NCI-H1048 (cell line): Measurements from ENCODE around the gene GRAMD2B.
"Not testable (repeated sequence)": the region's sequence is repeated elsewhere in the genome, so short reads cannot be mapped to it uniquely, and the experiment has no call there.

Source experiments
- DNase-seq: peaks from one replicate; lab custom pipeline; 2025; lab: John Stamatoyannopoulos, UW

The GRAMD2B gene, protein sequence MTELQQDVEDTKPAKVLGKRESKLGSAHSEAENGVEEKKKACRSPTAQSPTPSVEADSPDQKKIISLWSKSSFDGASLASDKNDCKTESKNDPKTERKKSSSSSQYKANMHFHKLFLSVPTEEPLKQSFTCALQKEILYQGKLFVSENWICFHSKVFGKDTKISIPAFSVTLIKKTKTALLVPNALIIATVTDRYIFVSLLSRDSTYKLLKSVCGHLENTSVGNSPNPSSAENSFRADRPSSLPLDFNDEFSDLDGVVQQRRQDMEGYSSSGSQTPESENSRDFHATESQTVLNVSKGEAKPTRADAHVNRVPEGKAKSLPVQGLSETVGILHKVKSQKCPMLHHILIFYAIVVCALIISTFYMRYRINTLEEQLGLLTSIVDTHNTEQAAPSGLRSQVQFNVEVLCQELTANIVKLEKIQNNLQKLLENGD

DNA sequence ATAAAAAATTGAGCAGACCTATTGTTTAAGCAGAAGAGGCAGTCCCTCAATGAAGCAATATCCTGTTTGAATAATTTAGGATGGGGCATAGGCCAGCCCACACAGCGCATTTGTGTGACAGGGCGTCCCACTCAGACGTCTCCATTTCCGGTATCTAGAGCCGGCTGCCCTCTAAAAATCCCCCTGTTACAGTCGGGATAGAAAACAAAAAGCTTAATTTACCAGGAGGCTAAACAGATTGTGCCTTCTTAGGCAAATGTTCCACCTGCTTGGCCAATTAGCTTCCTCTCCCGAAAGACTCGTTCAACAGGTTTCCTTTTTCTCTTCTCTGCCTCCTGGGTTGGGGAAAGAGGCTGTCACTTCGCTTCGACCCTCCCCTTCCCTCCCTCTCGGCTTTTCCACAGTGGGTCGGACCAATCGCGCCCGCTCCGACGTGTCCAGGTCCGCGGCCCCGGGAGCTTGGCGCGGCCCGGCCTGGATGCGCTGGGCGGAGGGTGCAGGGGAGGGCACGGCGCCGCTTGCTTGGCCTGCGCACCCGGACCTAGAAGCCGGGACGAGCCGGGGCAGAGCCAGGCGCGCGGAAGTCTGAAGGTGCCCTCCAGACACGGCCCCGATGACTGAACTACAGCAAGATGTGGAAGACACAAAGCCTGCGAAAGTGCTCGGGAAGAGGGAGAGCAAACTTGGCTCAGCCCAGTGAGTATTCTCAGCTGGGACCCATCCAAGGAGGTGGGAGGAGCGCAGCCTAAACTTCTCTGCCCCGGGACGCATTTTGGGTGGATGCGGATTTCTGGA lies at the start of gene GRAMD2B:
Gene GRAMD2B, plus strand, starts transcription at position 416 of the 795 bp plus-strand sequence. Its CDS starts 198 bp downstream, at position 614.
- peak; percentile 95 for DNase-seq

- DNase-seq: no peak
These were observed 49.1 kb upstream of the GRAMD2B start for GRCh38 chr5:126374109-126374416.

DNA sequence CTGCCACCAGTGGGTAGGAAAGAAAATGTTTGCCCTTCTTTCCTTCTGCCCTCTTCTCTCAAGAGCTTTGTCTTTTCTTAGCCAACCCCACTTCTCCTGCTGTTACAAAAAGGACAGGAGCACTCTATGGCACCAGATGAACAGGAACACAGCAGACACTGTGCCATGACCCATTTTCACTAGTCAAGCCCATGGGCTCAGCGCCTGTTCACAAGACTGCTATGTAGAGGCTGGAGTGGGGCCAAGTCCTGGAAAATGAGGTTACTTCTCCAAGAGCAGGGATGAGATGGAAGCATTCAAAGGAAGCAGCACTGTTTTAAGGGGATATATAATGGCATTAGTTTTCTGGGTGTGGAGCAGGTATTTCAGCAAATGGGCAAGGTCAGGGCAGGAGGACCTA lies 46.8 kb upstream of the GRAMD2B start:
- no peak for DNase-seq

DNA sequence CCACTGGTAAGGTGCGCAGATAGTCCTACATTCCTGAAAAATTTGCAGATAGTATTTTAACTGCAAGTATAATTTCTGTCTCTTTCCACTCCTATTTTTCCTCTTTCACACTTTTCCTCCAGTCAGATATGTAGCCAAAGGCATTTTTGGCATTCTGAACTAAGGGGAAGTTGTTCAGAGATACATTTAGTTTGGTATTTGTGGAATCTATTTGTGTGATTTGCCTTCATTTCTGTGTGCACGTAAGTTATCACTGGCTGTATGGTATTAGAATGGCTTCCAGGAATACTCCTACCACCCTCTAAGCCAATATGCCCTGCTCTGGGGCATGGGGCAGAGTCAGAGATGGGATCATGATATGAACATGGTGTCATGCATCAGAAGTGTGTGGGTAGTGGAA lies 45.8 kb upstream of the GRAMD2B start:
- DNase-seq: no peak

DNA sequence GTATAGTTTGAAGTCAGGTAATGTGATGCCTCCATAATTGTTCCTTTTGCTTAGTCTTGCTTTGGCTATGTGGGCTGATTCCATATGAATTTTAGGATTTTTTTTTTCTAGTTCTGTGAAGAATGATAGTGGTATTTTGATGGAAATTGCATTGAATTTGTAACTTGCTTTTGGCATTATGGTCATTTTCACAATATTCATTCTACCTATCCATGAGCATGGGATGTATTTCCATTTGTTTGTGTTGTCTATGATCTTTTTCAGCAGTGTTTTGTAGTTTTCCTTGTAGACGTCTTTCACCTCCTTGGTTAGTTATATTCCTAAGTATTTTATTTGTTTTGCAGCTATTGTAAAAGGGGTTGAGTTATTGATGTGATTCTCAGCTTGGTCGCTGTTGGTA lies 42.9 kb upstream of the GRAMD2B start:
- DNase-seq: not testable (repeated sequence)

DNA sequence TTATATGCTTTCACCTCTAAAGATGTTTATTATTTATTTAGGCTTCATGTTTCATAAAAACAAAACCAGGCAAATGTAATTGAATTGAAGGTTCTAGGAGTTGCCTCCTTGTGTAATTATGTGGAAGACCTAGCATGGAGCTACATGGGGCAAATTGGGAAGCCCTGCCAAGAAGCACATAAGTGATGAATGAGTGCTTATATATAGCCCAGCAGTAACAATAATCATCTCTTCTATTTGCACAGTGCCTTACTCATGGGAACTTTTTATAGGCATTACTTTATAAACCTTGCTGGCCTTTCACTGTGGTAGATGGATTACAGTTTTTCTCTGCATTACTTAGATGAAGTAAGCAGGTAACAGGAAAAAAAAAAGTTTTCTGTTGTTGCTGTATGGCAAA lies 40.0 kb upstream of the GRAMD2B start:
- no peak for DNase-seq

GRCh38 chr5:126383776-126384175 lies 39.4 kb upstream of the GRAMD2B start:
- no peak for DNase-seq

DNA sequence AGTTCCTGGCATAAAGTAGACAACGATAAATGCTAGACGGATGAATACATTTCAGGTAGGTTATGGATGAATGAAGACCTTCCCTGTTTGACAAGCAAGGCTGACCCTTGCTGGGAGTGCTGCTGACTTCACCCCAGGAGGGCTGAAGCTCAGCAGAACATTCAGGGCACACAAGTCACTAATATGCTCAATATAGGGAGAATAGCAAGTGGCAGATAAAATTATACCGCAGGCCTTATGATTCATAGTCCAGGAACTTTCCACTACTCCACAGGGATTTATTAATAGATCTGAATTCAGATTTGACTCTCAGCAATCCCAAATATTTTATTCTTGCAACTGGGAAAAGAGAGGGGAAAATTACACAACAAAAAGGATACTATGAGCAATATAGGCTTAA lies 38.2 kb upstream of the GRAMD2B start:
- DNase-seq: no peak

GRCh38 chr5:126385524-126386502 lies 37.4 kb upstream of the GRAMD2B start:
- DNase-seq: no peak

DNA sequence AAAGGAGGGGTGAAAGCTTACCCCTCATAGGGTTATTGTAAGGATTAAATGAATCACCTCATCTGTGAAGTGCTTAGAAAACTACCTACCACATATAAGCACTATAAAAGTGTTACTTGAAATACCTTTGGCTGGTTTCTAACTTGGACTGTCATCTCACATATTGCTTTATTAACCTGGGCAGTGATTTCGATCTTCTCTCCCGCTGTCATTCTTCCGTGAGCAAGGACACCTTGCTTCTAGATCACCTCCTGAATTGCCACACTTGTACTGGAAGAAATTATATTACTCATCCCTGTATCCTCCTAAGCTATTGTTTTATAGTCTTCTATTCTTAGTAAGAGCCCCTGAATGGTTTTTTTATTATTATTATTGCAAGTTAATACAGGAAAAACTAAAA lies 34.0 kb upstream of the GRAMD2B start:
- DNase-seq: no peak

GRCh38 chr5:126390051-126390450 lies 33.2 kb upstream of the GRAMD2B start:
- no peak for DNase-seq

- no peak for DNase-seq
These were observed 31.8 kb upstream of the GRAMD2B start for GRCh38 chr5:126391386-126391785.

- DNase-seq: no peak
These were observed 28.9 kb upstream of the GRAMD2B start for GRCh38 chr5:126394211-126394788.

GRCh38 chr5:126395198-126395597 lies 28.0 kb upstream of the GRAMD2B start:
- no peak for DNase-seq

GRCh38 chr5:126395605-126396004 lies 27.6 kb upstream of the GRAMD2B start:
- DNase-seq: no peak

GRCh38 chr5:126396721-126397120 lies 26.5 kb upstream of the GRAMD2B start:
- DNase-seq: not testable (repeated sequence)

DNA sequence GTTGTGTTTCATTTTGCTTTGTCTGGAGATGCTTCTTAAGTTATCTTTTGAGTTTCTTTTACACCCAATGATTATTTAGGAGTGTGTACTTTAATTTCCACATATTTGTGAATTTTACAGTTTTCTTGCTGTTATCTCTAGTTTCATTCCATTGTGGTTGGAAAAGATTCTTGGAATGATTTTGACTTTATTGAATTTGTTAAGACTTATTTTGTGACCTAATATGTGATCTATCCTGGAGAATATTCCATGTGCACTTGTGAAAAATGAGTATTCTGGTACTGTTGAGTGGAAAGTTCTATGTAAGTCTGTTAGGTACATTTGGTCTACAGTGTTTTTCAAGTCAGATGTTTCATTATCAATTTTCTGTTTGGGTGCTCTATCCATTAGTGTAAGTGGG lies 24.4 kb upstream of the GRAMD2B start:
- DNase-seq: no peak

GRCh38 chr5:126400621-126401251 lies 22.5 kb upstream of the GRAMD2B start:
- no peak for DNase-seq

DNA sequence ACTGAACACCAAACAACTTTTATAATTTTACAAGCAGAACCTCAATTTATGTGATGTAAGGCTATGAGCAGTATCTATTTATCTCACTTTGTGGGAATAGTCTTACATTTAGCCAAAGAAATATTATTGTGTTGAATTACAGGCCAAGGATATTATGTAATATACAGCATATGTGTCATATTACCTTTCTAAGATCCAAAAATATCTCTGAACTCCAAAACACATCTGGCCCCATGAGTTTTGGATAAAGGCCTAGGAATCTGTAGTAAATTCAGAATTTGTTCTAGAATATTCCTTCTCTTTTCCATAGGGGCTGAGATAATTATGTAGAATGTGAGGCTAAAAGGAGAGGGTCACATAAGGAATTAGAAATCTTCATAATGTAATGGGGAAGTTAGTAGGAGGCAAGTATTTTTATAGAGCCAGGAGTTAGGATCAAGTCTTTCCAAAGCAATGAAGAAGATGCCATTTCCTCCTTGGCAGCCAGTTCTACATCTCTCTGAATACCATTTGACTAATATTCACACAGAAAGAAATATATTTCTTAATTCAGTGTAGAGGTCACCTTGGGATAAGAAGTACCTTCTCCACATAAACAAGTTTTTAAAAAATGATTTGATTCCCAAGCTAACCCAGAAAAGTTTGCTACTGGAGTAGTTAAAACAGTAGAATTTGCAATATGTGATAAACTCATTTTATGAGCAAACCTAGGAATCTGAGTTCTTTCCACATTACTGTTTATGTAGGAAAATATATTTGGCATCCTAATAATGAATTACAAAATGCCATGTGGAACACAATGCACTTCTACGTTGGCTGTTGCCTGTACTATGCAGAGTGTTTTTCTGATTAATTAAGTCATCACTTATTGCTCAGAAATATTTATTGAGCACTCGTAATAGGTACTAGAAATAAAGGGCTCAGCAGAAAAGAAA lies 20.3 kb upstream of the GRAMD2B start:
- no peak for DNase-seq

DNA sequence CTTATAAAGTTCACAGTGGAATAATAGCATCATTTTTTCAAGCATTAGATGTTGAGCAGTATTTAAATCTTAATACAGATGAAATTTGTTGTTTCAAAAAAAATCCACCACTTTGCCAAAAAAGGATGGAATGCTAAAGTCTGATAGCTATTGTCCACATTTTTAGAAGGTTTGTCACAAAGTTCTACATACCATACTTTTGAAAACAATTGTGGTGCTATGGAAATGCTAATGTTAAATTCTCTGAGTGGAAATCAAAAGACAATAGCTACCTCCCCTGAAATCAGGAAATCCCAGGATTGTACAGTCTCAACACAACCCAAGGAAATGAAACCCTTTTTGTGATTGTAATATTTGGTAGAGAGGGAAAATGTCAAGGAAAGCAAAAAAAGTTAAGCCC lies 19.3 kb upstream of the GRAMD2B start:
- DNase-seq: no peak
